GM12864 (cell line): ENCODE data around the gene INKA2.

Experiments
- DNase-seq: peaks from one replicate; pipeline ENCODE4 v3.0.0-alpha.2; 2011; ENCODE audit warnings: low read depth
- H3K4me3 ChIP-seq: 2 replicates; pipeline ENCODE4 v1.5.1; 2011; ENCODE audit warnings: mild to moderate bottlenecking, low read depth, low read length, control low read depth
- CTCF ChIP-seq: IDR thresholded peaks from 2 replicates; pipeline ENCODE4 v1.5.1; 2011; ENCODE audit warnings: low read depth, mild to moderate bottlenecking, moderate library complexity, low read length, control low read depth, inconsistent platforms; ENCODE audit errors: missing control alignments

Gene INKA2

GRCh38 chr1:111720274-111720976 is 18.8 kb downstream of the INKA2 start:
- no peak overlapping the region for H3K4me3 ChIP-seq
- no peak for TF ChIP-seq CTCF
- DNase-seq = no peak

DNA sequence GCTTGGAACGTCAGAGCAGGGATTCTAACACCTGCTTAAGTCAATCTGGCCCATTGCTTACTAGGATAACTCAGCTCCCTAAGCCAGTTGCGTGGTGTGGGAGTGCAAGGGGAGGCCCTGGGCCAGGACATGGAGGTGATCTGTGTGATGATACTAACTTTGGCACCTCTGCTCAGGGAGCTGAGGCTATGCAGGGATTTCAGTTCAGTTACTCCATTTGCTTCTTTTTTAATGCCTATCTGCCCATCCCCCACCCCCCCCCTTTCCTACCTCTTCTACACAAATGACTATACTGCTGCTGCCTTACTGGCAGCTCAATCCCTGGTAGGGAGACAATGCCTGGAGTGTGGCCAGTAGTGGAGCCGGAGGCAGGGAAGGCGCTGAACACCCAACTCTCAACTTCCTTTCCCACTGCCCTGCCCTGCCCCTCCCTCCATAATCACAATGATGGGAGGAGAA is 19.5 kb downstream of the INKA2 start:
- H3K4me3 ChIP-seq = no peak overlapping the region
- no peak for TF ChIP-seq CTCF

DNA sequence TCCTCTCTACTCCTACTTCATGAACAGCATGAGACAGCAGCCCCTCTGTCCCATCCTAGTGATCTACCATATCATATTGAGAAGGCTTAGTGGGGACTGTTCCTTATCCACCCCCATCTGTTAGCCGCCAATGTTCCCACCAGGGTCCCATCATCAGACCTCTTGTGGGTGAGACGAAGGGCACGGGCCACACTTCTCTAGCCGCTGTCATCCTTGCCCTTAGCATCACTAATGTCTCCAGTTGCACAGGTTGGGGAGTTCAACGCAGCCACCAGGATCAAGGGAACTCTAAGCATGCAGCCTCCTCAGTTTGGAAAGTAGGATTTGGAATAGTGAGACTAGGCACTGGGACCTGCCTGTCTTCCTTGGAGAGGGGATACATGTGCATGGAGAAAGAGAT is 20.1 kb downstream of the INKA2 start:
- DNase-seq = no peak
- no peak overlapping the region for H3K4me3 ChIP-seq
- TF ChIP-seq CTCF = no peak

More for the DNA sequence above, 19.5 kb downstream of the INKA2 start:
- no peak for DNase-seq

GRCh38 chr1:111717450-111717849 is 21.7 kb downstream of the INKA2 start:
- no peak for TF ChIP-seq CTCF
- DNase-seq = no peak
- no peak overlapping the region for H3K4me3 ChIP-seq

- no peak overlapping the region for H3K4me3 ChIP-seq
- no peak for DNase-seq
- no peak for TF ChIP-seq CTCF
These were observed 22.9 kb downstream of the INKA2 start for GRCh38 chr1:111716333-111716732.

DNA sequence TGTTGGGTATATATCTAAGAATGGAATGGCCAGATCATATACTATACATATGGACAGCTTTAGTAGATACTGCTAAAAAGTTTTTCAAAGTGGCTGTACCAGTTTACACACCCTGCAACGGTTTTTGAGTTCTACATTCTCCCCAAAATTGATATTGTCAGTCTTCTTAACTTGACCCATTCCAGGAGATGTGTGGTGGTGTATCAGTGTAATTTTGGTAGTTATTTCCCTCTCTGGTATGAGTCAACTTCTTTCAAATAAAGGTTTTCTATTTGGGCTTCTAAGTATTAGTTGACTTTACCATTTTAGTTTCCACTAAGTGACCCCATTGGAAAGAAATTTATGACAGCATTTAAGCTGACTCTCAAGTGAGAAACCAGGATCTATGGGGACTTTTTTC is 29.2 kb downstream of the INKA2 start:
- H3K4me3 ChIP-seq = no peak overlapping the region
- no peak for DNase-seq
- no peak for TF ChIP-seq CTCF

DNA sequence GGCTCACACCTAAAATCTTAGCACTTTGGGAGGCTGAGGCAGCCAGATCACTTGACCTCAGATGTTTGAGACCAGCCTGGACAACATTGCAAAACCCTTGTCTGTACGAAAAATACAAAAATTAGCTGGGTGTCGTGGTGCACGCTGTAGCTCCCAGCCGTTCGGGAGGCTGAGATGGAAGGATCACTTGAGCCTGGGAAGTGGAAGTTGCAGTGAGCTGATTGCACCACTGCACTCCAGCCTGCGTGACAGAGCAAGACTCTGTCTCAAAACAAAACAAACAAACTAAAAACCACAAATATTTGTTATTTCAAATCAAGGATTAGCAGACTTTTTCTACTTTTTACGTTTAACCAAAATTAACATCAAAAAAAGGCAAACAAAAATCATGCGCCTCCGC is 31.3 kb downstream of the INKA2 start:
- TF ChIP-seq CTCF = no peak
- no peak for DNase-seq
- no peak overlapping the region for H3K4me3 ChIP-seq
